ENCODE results near the gene EMC9. TPM values are rescaled to one million over a fixed set of nuclear protein-coding genes. Genes with fewer than 3 reads are reported as not detected.
A peak's percentile ranks its signal among the peaks of the same experiment; 100 is the strongest.

The EMC9 gene
- total and polyA plus RNA-seq, 2 donors (not counting 1 experiment from before 2014, with no cell fraction given): 24.7 to 25.9 TPM

DNA sequence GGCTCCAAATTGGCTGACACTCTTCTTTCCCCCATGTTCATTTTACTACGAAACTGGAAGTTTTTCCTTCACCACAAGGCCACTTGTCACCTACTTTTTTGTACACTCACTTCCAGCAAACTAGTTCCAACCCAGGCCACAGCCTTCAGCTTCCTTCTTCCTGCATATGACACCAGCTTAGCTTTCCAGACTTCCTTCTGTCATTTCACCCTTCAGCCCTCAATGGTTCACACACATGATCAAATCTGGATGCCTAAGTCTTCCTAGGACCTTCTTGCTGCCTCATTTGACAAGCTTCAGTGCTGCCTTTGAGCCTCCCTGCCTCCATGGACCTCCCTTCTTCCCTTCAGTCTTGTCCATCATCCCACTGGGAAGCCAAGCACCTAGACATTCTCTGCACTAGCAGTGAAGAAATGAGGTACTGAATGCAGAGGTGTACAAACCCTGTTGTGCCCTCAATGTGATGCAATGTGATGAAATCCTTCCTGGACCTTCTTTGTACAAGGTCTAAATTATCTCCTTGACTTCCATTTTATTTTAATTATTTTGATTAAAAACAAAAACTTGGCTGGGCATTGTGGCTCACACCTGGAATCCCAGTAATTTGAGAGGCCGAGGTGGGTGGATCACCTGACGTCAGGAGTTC is 26.2 kb upstream of the EMC9 start:
- DNase-seq (no peak), ATAC-seq (ENCODE audit: low read depth) (no peak)
- ChIA-PET CTCF (interaction anchor here (1.2 kb wide), 1 partner anchor 141 kb away, joined by 5 read pairs; the partner anchor contains the start of gene CIDEB), POLR2A (no interaction called here)
- Histone ChIP-seq H4K20me1 (ENCODE audit: control insufficient read depth, insufficient read depth, low read length, poor library complexity, severe bottlenecking) (peaks cover 42% of the 10 kb centered on the region), H3K9me3 (ENCODE audit: control extremely low read depth in 1 of 3, control insufficient read depth in 2 of 3, insufficient read depth in 1 of 3, low read length in 2 of 3) (no peaks in the 10 kb centered on the region), H3K4me1 (ENCODE audit: control insufficient read depth in 2 of 2, insufficient read depth in 2 of 2, low read length in 2 of 2) (peaks cover 22 to 36% of the 10 kb centered on the region in 2 donors), H3K36me3 (replicated peaks in 1 of 2; ENCODE audit: control extremely low read depth in 1 of 2, control insufficient read depth in 1 of 2, extremely low read depth in 1 of 2, insufficient read depth in 2 of 2, low read length in 1 of 2) (peaks cover 2 to 58% of the 10 kb centered on the region in 2 experiments), H3K4me2 (replicated peaks; ENCODE audit: low read depth, low read length, poor library complexity, severe bottlenecking) (no peak overlapping the region), H3K27me3 (replicated peaks in 1 of 4; ENCODE audit: control extremely low read depth in 1 of 4, control insufficient read depth in 3 of 4, insufficient read depth in 4 of 4, low read length in 3 of 4) (no peaks in the 10 kb centered on the region), H3K4me3 (ENCODE audit: control extremely low read depth in 1 of 5, extremely low read depth in 1 of 5, insufficient read depth in 1 of 5, low read depth in 2 of 5, low read length in 4 of 5) (no peak overlapping the region), H3K27ac (ENCODE audit: low read length in 2 of 2) (peak overlapping the region in 1 of 2 donors; percentile 9), H3K79me2 (ENCODE audit: control insufficient read depth, insufficient read depth, low read length) (peaks cover 21% of the 10 kb centered on the region), H3K9ac (ENCODE audit: low read length) (no peak overlapping the region), H2AFZ (ENCODE audit: insufficient read depth, low read depth, low read length, poor library complexity, severe bottlenecking) (no peak overlapping the region)
- Mint-ChIP-seq H3K4me1 (peaks cover 37% of the 10 kb centered on the region), H3K4me3 (no peak overlapping the region), H3K9me3 (ENCODE audit: insufficient read depth) (no peaks in the 10 kb centered on the region), H3K27ac (no peak overlapping the region), H3K27me3 (no peaks in the 10 kb centered on the region)
- intact Hi-C loops (cut with micrococcal nuclease): no loop called here
- no peak for TF ChIP-seq EZH2 (IDR thresholded peaks at IDR 0.05; ENCODE audit: borderline replicate concordance, insufficient read depth, low read depth, low read length, poor library complexity, severe bottlenecking)
- TF ChIP-seq, protein P1, sequence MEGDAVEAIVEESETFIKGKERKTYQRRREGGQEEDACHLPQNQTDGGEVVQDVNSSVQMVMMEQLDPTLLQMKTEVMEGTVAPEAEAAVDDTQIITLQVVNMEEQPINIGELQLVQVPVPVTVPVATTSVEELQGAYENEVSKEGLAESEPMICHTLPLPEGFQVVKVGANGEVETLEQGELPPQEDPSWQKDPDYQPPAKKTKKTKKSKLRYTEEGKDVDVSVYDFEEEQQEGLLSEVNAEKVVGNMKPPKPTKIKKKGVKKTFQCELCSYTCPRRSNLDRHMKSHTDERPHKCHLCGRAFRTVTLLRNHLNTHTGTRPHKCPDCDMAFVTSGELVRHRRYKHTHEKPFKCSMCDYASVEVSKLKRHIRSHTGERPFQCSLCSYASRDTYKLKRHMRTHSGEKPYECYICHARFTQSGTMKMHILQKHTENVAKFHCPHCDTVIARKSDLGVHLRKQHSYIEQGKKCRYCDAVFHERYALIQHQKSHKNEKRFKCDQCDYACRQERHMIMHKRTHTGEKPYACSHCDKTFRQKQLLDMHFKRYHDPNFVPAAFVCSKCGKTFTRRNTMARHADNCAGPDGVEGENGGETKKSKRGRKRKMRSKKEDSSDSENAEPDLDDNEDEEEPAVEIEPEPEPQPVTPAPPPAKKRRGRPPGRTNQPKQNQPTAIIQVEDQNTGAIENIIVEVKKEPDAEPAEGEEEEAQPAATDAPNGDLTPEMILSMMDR (IDR thresholded peaks at IDR 0.05): no peak
- 92% methylated on average over 3 of the region's 3 CpGs for WGBS (ENCODE audit: insufficient coverage)

DNA sequence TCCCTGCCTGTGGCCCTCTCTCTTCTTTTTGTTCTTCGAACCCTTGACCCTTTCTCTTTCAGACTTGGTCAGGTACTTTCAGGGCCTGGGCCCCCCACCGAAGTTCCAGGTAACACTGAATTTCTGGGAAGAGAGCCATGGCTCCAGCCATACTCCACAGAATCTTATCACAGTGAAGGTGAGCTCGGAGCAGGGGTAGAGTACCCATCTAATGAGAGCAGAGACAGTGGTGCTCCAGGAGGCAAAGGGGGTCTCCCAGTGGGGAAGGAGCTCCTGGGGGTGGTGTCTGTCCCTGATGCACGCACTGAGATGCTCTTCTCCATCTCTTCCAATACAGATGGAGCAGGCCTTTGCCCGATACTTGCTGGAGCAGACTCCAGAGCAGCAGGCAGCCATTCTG is 24.4 kb upstream of the EMC9 start:
- CTCF ChIA-PET: interaction anchor here (0.8 kb wide), 1 partner anchor 15 kb away, joined by 3 read pairs; no protein-coding TSS in a partner anchor
- TF ChIP-seq, protein P1 (IDR thresholded peaks at IDR 0.05): no peak
- no peak for TF ChIP-seq EZH2 (IDR thresholded peaks at IDR 0.05; ENCODE audit: borderline replicate concordance, insufficient read depth, low read depth, low read length, poor library complexity, severe bottlenecking)
- 100% methylated on average over 4 of the region's 5 CpGs for WGBS (ENCODE audit: insufficient coverage)
- Mint-ChIP-seq H3K4me1 (peaks cover 40% of the 10 kb centered on the region), H3K27me3 (no peaks in the 10 kb centered on the region), H3K9me3 (ENCODE audit: insufficient read depth) (no peaks in the 10 kb centered on the region), H3K4me3 (no peak overlapping the region), H3K27ac (no peak overlapping the region)
- no peak overlapping the region for H3K4me3 ChIP-seq (ENCODE audit: control extremely low read depth in 1 of 5, extremely low read depth in 1 of 5, insufficient read depth in 1 of 5, low read depth in 2 of 5, low read length in 4 of 5)
- peaks cover 53% of the 10 kb centered on the region for H4K20me1 ChIP-seq (ENCODE audit: control insufficient read depth, insufficient read depth, low read length, poor library complexity, severe bottlenecking)
- ATAC-seq (ENCODE audit: low read depth): no peak
- peaks cover 37% of the 10 kb centered on the region for H3K79me2 ChIP-seq (ENCODE audit: control insufficient read depth, insufficient read depth, low read length)
- intact Hi-C loops (cut with micrococcal nuclease): no loop called here
- no peak overlapping the region for H3K9ac ChIP-seq (ENCODE audit: low read length)
- POLR2A ChIA-PET: no interaction called here
- no peak overlapping the region for H3K27ac ChIP-seq (ENCODE audit: low read length in 2 of 2)
- H3K4me2 ChIP-seq (replicated peaks; ENCODE audit: low read depth, low read length, poor library complexity, severe bottlenecking): no peak overlapping the region
- DNase-seq: no peak
- H3K36me3 ChIP-seq (replicated peaks in 1 of 2; ENCODE audit: control extremely low read depth in 1 of 2, control insufficient read depth in 1 of 2, extremely low read depth in 1 of 2, insufficient read depth in 2 of 2, low read length in 1 of 2): peaks cover 2 to 63% of the 10 kb centered on the region in 2 experiments
- H2AFZ ChIP-seq (ENCODE audit: insufficient read depth, low read depth, low read length, poor library complexity, severe bottlenecking): no peak overlapping the region
- no peaks in the 10 kb centered on the region for H3K27me3 ChIP-seq (replicated peaks in 1 of 4; ENCODE audit: control extremely low read depth in 1 of 4, control insufficient read depth in 3 of 4, insufficient read depth in 4 of 4, low read length in 3 of 4)
- peaks cover 23 to 30% of the 10 kb centered on the region in 2 donors for H3K4me1 ChIP-seq (ENCODE audit: control insufficient read depth in 2 of 2, insufficient read depth in 2 of 2, low read length in 2 of 2)
- H3K9me3 ChIP-seq (ENCODE audit: control extremely low read depth in 1 of 3, control insufficient read depth in 2 of 3, insufficient read depth in 1 of 3, low read length in 2 of 3): no peaks in the 10 kb centered on the region
